Thoracic aorta (tissue), 2 donors: ENCODE results near the gene IL22RA2. TPM values are rescaled to one million over a fixed set of nuclear protein-coding genes. Genes with fewer than 3 reads are reported as not detected.

Experiments
- ATAC-seq: fragments of 150-250 bp; one replicate; pipeline ENCODE4 v1.8.0; 2017; ENCODE audit warnings: low read depth; ENCODE audit not compliant: insufficient number of reproducible peaks, low FRiP score
- DNase-seq: peaks from one replicate; pipeline ENCODE4 v3.0.0-alpha.2; 2020; ENCODE audit warnings: low spot score
- H3K27ac ChIP-seq, 2 donors: fragments of 200-600 bp; sonication (generic); 1 replicate in 1 of 2; 2 replicates in 1 of 2; pipeline ENCODE4 v1.5.1; 2016; ENCODE audit warnings: mild to moderate bottlenecking in 2 of 2, moderate library complexity in 2 of 2
- H3K27me3 ChIP-seq: fragments of 200-600 bp; sonication (generic); replicated peaks from 2 replicates; pipeline ENCODE4 v1.6.0; 2016; ENCODE audit warnings: mild to moderate bottlenecking; ENCODE audit not compliant: insufficient read depth
- H3K36me3 ChIP-seq: fragments of 200-600 bp; sonication (generic); one replicate; pipeline ENCODE4 v1.5.1; 2016
- H3K4me1 ChIP-seq, 2 donors: fragments of 200-600 bp; sonication (generic); 1 replicate in 1 of 2; 2 replicates in 1 of 2; pipeline versions ENCODE4 v1.5.1 to v1.6.0; 2016; ENCODE audit warnings: low read depth in 2 of 2, mild to moderate bottlenecking in 1 of 2; ENCODE audit not compliant: control insufficient read depth in 1 of 2
- H3K4me3 ChIP-seq: fragments of 200-600 bp; sonication (generic); 2 replicates; pipeline ENCODE4 v1.5.1; 2016; ENCODE audit warnings: mild to moderate bottlenecking
- H3K9me3 ChIP-seq: fragments of 200-600 bp; sonication (generic); 2 replicates; pipeline ENCODE4 v1.5.1; 2016
- total RNA-seq, 2 donors: library from RNA; depleted of rRNA; stranded (reverse); fragments of >200 nt; gene quantifications; one replicate each; pipeline versions ENCODE4 v1.1.0 to v1.2.3, GENCODE V29; 2016
- TF ChIP-seq, protein P1 (sequence below): fragments of 200-600 bp; sonication (generic); IDR thresholded peaks from one replicate; pipeline ENCODE4 v1.5.1; 2019; ENCODE audit warnings: antibody characterized with exemption

IL22RA2 gene
- total RNA-seq, 2 donors from 2014 or later: not detected

GRCh38 chr6:137190583-137191094 is 17.2 kb upstream of the IL22RA2 start:
- ATAC-seq (no peak), DNase-seq (no peak)
- Histone ChIP-seq H3K27ac (no peak overlapping the region), H3K27me3 (no peaks in the 10 kb centered on the region), H3K4me1 (no peaks in the 10 kb centered on the region), H3K36me3 (no peaks in the 10 kb centered on the region), H3K9me3 (peaks cover 6% of the 10 kb centered on the region), H3K4me3 (no peak overlapping the region)
- TF ChIP-seq, protein P1, sequence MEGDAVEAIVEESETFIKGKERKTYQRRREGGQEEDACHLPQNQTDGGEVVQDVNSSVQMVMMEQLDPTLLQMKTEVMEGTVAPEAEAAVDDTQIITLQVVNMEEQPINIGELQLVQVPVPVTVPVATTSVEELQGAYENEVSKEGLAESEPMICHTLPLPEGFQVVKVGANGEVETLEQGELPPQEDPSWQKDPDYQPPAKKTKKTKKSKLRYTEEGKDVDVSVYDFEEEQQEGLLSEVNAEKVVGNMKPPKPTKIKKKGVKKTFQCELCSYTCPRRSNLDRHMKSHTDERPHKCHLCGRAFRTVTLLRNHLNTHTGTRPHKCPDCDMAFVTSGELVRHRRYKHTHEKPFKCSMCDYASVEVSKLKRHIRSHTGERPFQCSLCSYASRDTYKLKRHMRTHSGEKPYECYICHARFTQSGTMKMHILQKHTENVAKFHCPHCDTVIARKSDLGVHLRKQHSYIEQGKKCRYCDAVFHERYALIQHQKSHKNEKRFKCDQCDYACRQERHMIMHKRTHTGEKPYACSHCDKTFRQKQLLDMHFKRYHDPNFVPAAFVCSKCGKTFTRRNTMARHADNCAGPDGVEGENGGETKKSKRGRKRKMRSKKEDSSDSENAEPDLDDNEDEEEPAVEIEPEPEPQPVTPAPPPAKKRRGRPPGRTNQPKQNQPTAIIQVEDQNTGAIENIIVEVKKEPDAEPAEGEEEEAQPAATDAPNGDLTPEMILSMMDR: no peak

- Histone ChIP-seq H3K9me3 (peaks cover 6% of the 10 kb centered on the region), H3K27me3 (no peaks in the 10 kb centered on the region), H3K4me1 (no peaks in the 10 kb centered on the region), H3K4me3 (no peak overlapping the region), H3K36me3 (no peaks in the 10 kb centered on the region), H3K27ac (no peak overlapping the region)
- ATAC-seq (no peak), DNase-seq (no peak)
- TF ChIP-seq, protein P1: no peak
Observed at GRCh38 chr6:137188855-137189254, 15.4 kb upstream of the IL22RA2 start.

DNA sequence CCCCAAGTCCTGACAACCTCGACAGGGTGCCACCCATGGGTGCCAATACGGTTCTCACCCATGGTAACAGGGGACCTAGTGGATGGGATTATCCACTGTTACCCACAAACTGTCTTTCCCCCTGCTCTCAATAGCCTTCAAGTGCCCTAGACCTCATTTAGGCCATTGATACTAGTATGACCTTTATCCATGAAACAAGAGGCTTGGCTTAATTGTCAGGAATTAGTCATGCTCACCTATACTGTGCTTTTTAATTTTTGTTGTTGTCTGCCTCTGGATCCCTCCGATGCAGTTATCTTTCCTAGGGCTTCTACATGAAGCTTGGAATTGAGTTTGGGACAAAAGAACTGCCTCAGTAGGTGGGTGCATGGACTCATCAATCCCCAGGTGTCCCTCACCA is 11.8 kb upstream of the IL22RA2 start:
- DNase-seq (no peak), ATAC-seq (no peak)
- Histone ChIP-seq H3K9me3 (peaks cover 6% of the 10 kb centered on the region), H3K4me1 (no peaks in the 10 kb centered on the region), H3K27ac (no peak overlapping the region), H3K36me3 (no peaks in the 10 kb centered on the region), H3K27me3 (no peaks in the 10 kb centered on the region), H3K4me3 (no peak overlapping the region)
- TF ChIP-seq, protein P1: no peak

- Histone ChIP-seq H3K4me1 (no peaks in the 10 kb centered on the region), H3K9me3 (no peaks in the 10 kb centered on the region), H3K27ac (no peak overlapping the region), H3K36me3 (no peaks in the 10 kb centered on the region), H3K4me3 (no peak overlapping the region), H3K27me3 (no peaks in the 10 kb centered on the region)
- TF ChIP-seq, protein P1: no peak
- ATAC-seq (no peak), DNase-seq (no peak)
Observed at GRCh38 chr6:137182654-137183073, 9.2 kb upstream of the IL22RA2 start.

DNA sequence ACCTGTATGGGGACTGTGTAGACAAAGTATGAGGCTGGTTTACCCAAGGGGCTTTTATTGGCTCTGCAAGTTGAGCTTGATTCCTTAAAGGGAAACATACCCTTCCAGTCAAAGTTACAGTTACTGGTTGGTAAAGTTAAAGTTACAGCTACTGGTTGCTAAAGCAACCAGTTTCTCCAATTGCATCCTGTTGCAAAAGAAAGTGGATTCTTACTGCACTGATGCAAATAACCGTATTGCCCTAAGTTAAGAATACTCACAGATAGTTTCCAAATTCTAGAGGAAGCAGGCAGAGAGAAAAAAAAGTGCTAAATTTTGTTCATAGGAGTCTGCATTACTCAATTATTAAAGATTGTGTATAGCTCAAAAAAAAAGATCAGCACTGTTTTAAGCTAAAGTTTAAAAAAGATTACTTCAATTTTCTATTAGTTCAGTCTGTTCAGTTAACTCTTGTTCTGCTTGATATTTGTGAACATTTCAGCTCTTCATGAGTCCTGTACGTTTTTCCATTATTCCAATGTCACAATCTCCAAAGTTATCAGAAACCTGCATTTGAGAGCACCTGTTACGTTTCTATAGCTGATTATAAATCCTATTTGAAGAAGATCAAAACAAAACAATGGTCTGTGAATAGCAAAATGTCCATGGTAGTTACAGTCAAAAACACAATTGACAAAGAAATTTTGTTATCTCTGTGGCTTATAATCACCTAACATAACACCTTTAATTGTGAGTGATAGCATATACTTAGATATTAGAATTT is 8.6 kb upstream of the IL22RA2 start:
- Histone ChIP-seq H3K27ac (no peak overlapping the region), H3K4me3 (no peak overlapping the region), H3K36me3 (no peaks in the 10 kb centered on the region), H3K27me3 (no peaks in the 10 kb centered on the region), H3K4me1 (no peaks in the 10 kb centered on the region), H3K9me3 (no peaks in the 10 kb centered on the region)
- TF ChIP-seq, protein P1: no peak
- DNase-seq: no peak
- ATAC-seq: no peak
